GM18517 (cell line): ENCODE data around the gene IKZF1.

Source experiments
- ATAC-seq: cut with Tn5 transposase; IDR thresholded peaks from one replicate; pipeline ENCODE4 v1.9.1; 2021; ENCODE audit warnings: mild to moderate bottlenecking, moderate library complexity; ENCODE audit not compliant: unreplicated experiment

Gene IKZF1

DNA sequence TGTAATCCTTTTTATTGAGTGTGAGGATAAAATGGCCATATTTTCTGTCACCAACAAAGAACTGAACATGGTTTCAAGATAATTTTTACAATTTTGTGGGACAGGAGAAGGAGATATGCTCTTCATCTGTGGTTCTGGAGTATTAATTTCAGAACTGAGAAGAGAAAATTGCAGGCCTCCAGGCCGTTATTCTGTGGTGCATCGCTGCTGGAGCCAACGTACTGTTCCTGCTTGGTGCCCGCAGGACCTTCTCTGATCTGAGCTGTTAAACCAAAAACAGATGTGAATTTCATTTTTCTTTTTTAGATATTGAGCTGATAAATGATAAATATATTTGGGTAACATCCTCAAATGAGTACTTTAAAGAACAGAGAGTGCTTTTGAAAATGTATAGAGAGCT, 63.9 kb downstream of the IKZF1 start:
- ATAC-seq: no peak

GRCh38 chr7:50369143-50370026, 64.9 kb downstream of the IKZF1 start:
- no peak for ATAC-seq

DNA sequence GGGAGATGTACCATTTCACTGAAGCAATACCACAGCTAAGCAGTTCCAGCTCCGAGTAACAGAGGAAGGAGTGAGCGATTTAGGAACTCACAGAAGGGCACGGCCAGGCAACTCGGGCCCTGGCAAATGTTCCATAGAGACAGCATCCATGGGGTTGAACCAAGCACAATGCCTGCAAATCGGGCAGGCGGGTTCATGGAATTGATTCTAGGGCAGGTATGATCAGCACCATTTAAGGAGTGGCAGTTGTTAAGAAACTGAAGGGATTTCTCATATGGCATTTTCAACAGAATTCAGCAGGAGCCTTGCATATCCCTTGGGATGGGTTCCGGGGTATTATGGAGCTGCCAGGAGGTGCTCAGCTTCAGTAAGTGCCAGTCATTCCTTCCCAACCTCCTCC, 66.4 kb downstream of the IKZF1 start:
- ATAC-seq: no peak

GRCh38 chr7:50371551-50372021, 67.1 kb downstream of the IKZF1 start:
- ATAC-seq: no peak

DNA sequence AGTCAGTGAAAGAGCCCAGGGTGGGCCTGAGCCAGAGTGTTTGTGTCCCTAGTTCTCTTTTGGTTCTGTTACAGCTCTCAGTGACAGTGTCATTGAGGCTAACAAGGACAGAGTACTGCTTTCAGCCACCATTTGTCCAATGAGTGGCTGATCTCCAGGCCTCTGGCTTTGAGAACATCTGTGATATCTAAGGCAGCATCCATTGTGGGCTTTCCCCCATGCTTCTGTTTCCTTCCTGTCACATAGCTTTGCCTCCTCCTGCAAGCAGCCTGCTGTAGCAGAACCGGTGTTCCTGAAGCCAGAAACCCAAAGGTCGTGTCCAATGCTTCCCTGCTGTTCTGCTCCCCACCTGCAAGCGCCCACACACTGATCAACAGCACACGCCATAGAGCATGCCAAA, 68.4 kb downstream of the IKZF1 start:
- no peak for ATAC-seq

- ATAC-seq: no peak
Measured at GRCh38 chr7:50376056-50376820, 71.7 kb downstream of the IKZF1 start.

GRCh38 chr7:50377356-50377755, 72.8 kb downstream of the IKZF1 start:
- no peak for ATAC-seq

GRCh38 chr7:50379082-50379481, 74.6 kb downstream of the IKZF1 start:
- no peak for ATAC-seq

- ATAC-seq: no peak
Measured at GRCh38 chr7:50379539-50379938, 75.0 kb downstream of the IKZF1 start.

GRCh38 chr7:50382455-50382854, 77.9 kb downstream of the IKZF1 start:
- ATAC-seq: no peak

DNA sequence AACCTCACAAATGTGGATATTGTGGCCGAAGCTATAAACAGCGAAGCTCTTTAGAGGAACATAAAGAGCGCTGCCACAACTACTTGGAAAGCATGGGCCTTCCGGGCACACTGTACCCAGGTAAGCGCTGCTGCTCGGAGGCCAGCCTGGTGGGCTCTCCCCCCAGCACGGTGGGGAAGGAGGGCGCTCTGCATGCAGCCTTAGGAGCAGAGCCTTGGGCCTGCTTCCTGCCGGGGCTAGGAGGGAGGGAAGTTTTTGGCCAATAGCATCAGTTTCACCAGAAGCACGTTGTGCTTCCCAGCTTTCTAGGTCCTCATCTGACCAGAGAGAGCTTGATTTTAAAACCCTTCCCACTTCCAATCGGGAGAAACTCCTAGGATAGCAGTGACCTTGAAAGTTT, 82.8 kb downstream of the IKZF1 start:
- no peak for ATAC-seq

DNA sequence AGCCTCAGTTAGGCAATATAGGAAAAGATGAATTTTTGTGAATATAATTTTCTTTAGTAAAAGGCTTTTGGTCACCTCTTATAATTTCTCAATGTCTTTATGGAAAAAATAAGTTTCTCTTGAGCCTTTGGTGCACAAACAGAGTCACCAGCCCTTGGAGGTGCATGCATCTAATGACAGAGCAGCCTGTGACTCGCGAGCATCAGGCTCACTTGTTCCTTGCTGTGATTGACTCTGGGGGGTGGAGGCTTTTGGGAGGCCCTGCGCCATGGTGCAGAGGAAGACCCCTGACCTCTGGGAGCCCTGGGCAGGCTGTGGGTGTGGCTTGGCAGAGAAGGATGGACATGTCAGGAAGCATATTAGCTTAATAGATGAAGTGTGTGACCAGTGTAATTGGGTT, 85.4 kb downstream of the IKZF1 start:
- no peak for ATAC-seq

GRCh38 chr7:50391386-50391785, 86.9 kb downstream of the IKZF1 start:
- no peak for ATAC-seq

DNA sequence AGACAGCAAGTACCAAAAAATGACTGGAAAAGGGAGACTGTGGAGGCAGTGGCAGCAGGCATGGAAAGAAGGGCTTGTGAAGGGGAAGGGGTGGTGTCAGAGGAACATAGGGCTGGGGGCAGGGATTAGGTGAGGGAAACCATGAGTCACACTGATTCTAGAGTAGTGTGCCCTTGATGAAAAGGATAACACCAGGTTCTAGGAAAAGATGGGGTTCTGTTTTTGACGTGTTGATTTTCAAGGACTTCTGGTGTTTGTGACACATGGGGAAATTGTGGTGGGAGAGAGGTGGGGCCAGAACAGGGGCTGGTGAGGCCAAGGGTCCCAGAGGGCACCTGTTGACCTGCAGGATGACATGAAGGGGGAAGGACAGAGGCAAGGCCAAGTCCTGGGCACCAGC, 88.6 kb downstream of the IKZF1 start:
- no peak for ATAC-seq

- no peak for ATAC-seq
Measured at GRCh38 chr7:50393547-50394252, 89.2 kb downstream of the IKZF1 start.

- ATAC-seq: no peak
Measured at GRCh38 chr7:50394315-50394714, 89.8 kb downstream of the IKZF1 start.

- peak; percentile 17 for ATAC-seq
Measured at GRCh38 chr7:50396856-50397255, 92.3 kb downstream of the IKZF1 start.

DNA sequence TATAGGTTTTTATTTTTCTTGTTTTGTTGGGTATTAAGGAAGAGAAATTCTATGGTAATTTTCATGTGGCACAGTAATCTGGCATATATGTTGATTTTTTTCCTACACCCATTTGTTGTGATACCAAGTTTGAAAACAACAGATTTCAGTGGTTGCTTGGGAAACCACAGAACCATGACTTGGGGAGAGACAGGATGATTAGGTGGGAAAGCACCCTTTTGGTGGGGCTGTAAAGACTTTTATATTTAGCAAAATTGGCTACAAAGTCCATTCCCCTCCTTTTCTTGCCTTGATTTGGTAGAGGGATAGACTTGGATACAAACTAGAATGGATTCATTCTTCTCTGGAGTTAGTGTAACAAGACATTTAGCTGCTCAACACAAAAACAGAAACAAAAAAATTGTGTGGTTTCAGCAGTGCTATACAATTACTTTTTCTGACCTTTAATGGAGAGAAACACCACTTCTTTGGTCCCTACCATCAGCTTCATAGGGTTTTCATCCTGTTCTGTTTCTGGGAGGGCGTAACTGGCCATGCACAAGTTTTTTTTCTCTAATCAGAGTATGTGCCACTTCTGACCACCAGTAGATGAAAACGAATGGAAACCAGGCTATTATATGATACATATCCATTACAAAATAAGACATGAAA, 92.9 kb downstream of the IKZF1 start:
- ATAC-seq: peak; percentile 70

DNA sequence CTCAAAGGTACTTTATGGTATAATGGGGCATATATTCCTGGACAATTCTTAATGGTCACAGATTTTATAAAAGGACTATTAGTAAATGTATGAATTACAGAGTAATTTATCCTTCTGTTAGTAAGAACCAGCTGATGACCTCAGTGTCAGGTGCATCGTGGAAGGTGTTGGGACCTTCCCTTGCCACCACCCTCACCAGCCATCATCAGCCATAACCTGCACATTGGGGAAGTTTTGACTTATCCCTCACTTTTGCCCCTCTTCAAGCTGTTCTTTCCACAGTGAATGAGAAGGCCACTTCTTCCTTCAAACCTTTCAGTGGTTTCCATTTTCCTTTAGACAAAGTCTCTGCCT, 93.4 kb downstream of the IKZF1 start:
- ATAC-seq: no peak

DNA sequence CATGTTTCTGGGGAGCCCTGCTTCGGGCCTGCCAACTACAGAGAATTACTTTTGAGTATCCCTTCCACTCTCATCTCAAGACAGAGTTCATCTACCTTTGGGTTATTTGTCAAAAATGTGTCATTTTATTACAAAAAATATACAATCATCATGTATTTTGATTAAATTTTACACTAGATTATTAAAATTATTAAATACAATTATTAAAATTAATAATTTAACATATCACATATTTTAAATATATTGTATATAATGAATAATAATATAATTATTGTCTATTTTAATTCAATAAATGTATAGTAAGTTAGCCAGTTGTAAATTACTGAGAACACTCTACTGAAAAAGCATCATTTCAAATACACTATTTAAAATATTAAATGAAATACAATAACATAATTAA, 94.7 kb downstream of the IKZF1 start:
- ATAC-seq: no peak

DNA sequence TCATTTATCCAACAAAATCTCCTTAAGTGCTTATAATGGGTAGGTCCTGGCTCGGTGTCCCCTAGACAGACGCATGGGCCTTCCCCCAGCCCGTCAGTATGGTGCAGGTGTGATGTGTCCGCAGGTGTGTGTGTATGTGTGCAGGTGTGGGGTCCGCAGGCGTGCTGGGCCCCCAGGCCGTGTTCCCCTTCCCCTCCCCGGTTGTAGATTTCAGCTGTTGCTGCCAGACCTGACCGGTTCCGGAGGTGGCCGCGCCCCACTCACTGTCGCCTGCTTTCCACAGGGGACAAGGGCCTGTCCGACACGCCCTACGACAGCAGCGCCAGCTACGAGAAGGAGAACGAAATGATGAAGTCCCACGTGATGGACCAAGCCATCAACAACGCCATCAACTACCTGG, 95.1 kb downstream of the IKZF1 start:
- ATAC-seq: no peak
